Transverse colon (tissue), 3 donors: ENCODE measurements around the gene SYNE3.

ENCODE experiments used
- POLR2A ChIP-seq: fragments of 450-650 bp; IDR thresholded peaks from one replicate; pipeline ENCODE4 v1.6.1; 2016; ENCODE audit warnings: antibody characterized with exemption, mild to moderate bottlenecking, moderate library complexity
- TF ChIP-seq, protein P1 (sequence below), 5 experiments: fragments of 200-600 bp in 3 of 5; fragments of 450-650 bp in 2 of 5; sonication (generic) in 3 of 5; IDR thresholded peaks; 1 replicate in 2 of 5; 2 replicates in 3 of 5; pipeline ENCODE4 v1.5.1; 2016 to 2017; ENCODE audit warnings: antibody characterized with exemption in 5 of 5, inconsistent platforms in 3 of 5, mild to moderate bottlenecking in 2 of 5, moderate library complexity in 1 of 5

DNA sequence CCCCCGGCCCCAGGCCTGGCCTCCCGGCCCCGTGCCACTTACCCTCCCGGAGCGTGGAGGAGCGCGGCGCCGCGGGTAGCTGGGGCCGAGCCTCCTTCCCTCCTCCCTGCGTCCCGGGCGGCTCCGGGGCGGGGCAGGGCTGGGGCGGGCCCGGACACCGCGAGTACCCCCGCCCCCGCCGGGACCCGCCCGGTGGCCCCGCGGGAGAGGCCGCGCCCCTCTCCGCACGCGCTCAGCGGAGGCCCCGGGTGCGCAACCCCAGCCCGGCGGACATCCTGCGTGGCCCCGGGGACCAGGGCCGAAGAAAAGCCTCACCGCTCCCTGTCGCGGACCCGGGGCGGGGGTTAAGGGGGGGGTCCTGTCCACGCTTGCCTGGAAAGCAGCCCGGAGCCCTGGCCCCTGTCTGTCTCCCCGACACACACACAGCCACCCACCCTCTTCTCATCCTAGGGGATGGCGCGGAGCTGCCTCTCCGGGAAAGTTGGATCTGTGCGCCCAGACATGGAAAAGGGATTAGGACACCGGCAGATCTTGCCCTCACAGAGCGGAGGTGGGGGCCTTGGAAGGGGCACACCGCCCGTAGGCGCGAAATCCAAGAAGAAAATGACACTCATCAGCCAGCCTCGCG lies at the start of gene SYNE3:
- TF ChIP-seq, protein P1, sequence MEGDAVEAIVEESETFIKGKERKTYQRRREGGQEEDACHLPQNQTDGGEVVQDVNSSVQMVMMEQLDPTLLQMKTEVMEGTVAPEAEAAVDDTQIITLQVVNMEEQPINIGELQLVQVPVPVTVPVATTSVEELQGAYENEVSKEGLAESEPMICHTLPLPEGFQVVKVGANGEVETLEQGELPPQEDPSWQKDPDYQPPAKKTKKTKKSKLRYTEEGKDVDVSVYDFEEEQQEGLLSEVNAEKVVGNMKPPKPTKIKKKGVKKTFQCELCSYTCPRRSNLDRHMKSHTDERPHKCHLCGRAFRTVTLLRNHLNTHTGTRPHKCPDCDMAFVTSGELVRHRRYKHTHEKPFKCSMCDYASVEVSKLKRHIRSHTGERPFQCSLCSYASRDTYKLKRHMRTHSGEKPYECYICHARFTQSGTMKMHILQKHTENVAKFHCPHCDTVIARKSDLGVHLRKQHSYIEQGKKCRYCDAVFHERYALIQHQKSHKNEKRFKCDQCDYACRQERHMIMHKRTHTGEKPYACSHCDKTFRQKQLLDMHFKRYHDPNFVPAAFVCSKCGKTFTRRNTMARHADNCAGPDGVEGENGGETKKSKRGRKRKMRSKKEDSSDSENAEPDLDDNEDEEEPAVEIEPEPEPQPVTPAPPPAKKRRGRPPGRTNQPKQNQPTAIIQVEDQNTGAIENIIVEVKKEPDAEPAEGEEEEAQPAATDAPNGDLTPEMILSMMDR (IDR thresholded peaks at IDR 0.05) = no peak
- no peak for TF ChIP-seq POLR2A
